H1 (cell line): ENCODE data around the gene PROK2. TPM values are rescaled to one million over a fixed set of nuclear protein-coding genes. Genes with fewer than 3 reads are reported as not detected.

Source experiments
- CTCF ChIA-PET: fragments of 300-600 bp; sonication (Branson Sonifier 250); formaldehyde crosslinking; loops from one replicate; lab custom pipeline; 2021; ENCODE audit not compliant: partially characterized antibody; lab: Charles Lee
- POLR2A ChIA-PET: fragments of 300-600 bp; sonication (Branson Sonifier 250); formaldehyde crosslinking; loops from one replicate; lab custom pipeline; 2021; ENCODE audit warnings: inconsistent platforms; ENCODE audit not compliant: partially characterized antibody; lab: Charles Lee
- DNase-seq, 2 experiments: peaks; one replicate each; pipeline versions ENCODE4 v3.0.0 to v3.0.0-alpha.2; 2010 to 2022; ENCODE audit warnings: low spot score in 2 of 2, low read depth in 1 of 2, mixed read lengths in 1 of 2
- FAIRE-seq: peaks from 2 replicates; lab custom pipeline; 2011; peaks lifted over from hg19 to GRCh38; lab: Jason Lieb, UNC
- H2AFZ ChIP-seq: 2 replicates; pipeline ENCODE4 v1.8.1; 2012; ENCODE audit warnings: low read length, inconsistent platforms
- H2AK5ac ChIP-seq: 2 replicates; pipeline ENCODE4 v1.6.1; 2013; ENCODE audit warnings: low read depth, low read length
- H2BK120ac ChIP-seq: replicated peaks from 2 replicates; pipeline ENCODE3; 2013; ENCODE audit warnings: low read depth, low read length, inconsistent platforms
- H2BK12ac ChIP-seq: 2 replicates; pipeline ENCODE4 v1.6.1; 2013; ENCODE audit warnings: low read depth, low read length
- H2BK15ac ChIP-seq: 2 replicates; pipeline ENCODE4 v1.6.1; 2013; ENCODE audit warnings: low read length
- H2BK20ac ChIP-seq: 2 replicates; pipeline ENCODE4 v1.6.1; 2013; ENCODE audit warnings: low read length
- H2BK5ac ChIP-seq: 2 replicates; pipeline ENCODE4 v1.6.1; 2013; ENCODE audit warnings: low read depth, low read length
- H3K14ac ChIP-seq: 2 replicates; pipeline ENCODE4 v1.6.1; 2013; ENCODE audit warnings: inconsistent platforms; ENCODE audit not compliant: insufficient read length
- H3K18ac ChIP-seq: 2 replicates; pipeline ENCODE4 v1.6.1; 2013; ENCODE audit warnings: low read length; ENCODE audit errors: extremely low read depth
- H3K23ac ChIP-seq: 2 replicates; pipeline ENCODE4 v1.6.1; 2013; ENCODE audit warnings: inconsistent platforms; ENCODE audit not compliant: insufficient read length
- H3K23me2 ChIP-seq: 2 replicates; pipeline ENCODE4 v1.6.1; 2013; ENCODE audit warnings: low read depth, low read length
- H3K27ac ChIP-seq: 2 replicates; pipeline ENCODE4 v1.6.1; 2011; ENCODE audit warnings: low read depth, low read length, inconsistent platforms
- H3K27me3 ChIP-seq, 4 experiments: replicated peaks in 1 of 4; 1 replicate in 1 of 4; 2 replicates in 3 of 4; pipeline versions ENCODE4 v1.6.1 to v1.8.1; 2011 to 2013; ENCODE audit warnings: low read length in 3 of 4, mild to moderate bottlenecking in 3 of 4, inconsistent platforms in 2 of 4, mixed read lengths in 2 of 4, moderate library complexity in 1 of 4; ENCODE audit not compliant: control insufficient read depth in 3 of 4, insufficient read depth in 3 of 4; ENCODE audit errors: extremely low read depth in 1 of 4
- H3K36me3 ChIP-seq, 4 experiments: 2 replicates each; pipeline versions ENCODE4 v1.6.1 to v1.8.1; 2011 to 2013; ENCODE audit warnings: mild to moderate bottlenecking in 4 of 4, low read length in 3 of 4, moderate library complexity in 2 of 4, control low read depth in 1 of 4, inconsistent platforms in 1 of 4; ENCODE audit not compliant: insufficient read depth in 4 of 4, control insufficient read depth in 2 of 4
- H3K4ac ChIP-seq: replicated peaks from 2 replicates; pipeline ENCODE3; 2013; ENCODE audit warnings: low read length, low read depth, mixed read lengths, inconsistent platforms; ENCODE audit not compliant: insufficient read length
- H3K4me1 ChIP-seq, 4 experiments: replicated peaks in 1 of 4; 1 replicate in 1 of 4; 2 replicates in 3 of 4; pipeline versions ENCODE4 v1.6.1 to v1.8.1; 2011 to 2013; ENCODE audit warnings: low read length in 3 of 4, inconsistent platforms in 2 of 4, mixed read lengths in 1 of 4; ENCODE audit not compliant: insufficient read depth in 4 of 4, control insufficient read depth in 3 of 4
- H3K4me2 ChIP-seq, 2 experiments: 2 replicates each; pipeline versions ENCODE4 v1.6.1 to v1.8.1; 2011 to 2013; ENCODE audit warnings: low read depth in 2 of 2, low read length in 2 of 2, control low read depth in 1 of 2, inconsistent platforms in 1 of 2, mild to moderate bottlenecking in 1 of 2; ENCODE audit not compliant: insufficient read depth in 1 of 2
- H3K4me3 ChIP-seq, 4 experiments: fragments of 200-600, 300-600 bp in 1 of 4; sonication (generic), shearing (Covaris generic), sonication (Bioruptor Twin) in 1 of 4; 2 replicates each; pipeline versions ENCODE4 v1.5.1 to v1.8.1; 2011 to 2016; ENCODE audit warnings: low read length in 4 of 4, low read depth in 3 of 4, control low read depth in 2 of 4, inconsistent platforms in 2 of 4, mild to moderate bottlenecking in 2 of 4, mixed read lengths in 1 of 4, moderate library complexity in 1 of 4; ENCODE audit not compliant: insufficient read depth in 2 of 4; ENCODE audit errors: extremely low read depth in 1 of 4
- H3K56ac ChIP-seq: replicated peaks from 2 replicates; pipeline ENCODE3; 2013; ENCODE audit warnings: low read depth, mild to moderate bottlenecking, mixed read lengths, low read length, inconsistent platforms; ENCODE audit not compliant: insufficient read length
- H3K79me1 ChIP-seq: 2 replicates; pipeline ENCODE4 v1.6.1; 2013; ENCODE audit warnings: low read depth, low read length, control low read depth
- H3K79me2 ChIP-seq, 2 experiments: 2 replicates each; pipeline versions ENCODE4 v1.6.1 to v1.8.1; 2012 to 2013; ENCODE audit warnings: low read length in 2 of 2, mild to moderate bottlenecking in 2 of 2, inconsistent platforms in 1 of 2; ENCODE audit not compliant: insufficient read depth in 2 of 2, control insufficient read depth in 1 of 2
- H3K9ac ChIP-seq, 4 experiments: replicated peaks in 1 of 4; 1 replicate in 1 of 4; 2 replicates in 3 of 4; pipeline versions ENCODE4 v1.6.1 to v1.8.1; 2011 to 2013; ENCODE audit warnings: low read depth in 3 of 4, low read length in 3 of 4, control low read depth in 2 of 4, mild to moderate bottlenecking in 2 of 4, moderate library complexity in 2 of 4, inconsistent platforms in 1 of 4; ENCODE audit errors: extremely low read depth in 1 of 4
- H3K9me3 ChIP-seq, 2 experiments: 2 replicates each; pipeline versions ENCODE4 v1.6.1 to v1.8.1; 2012 to 2013; ENCODE audit warnings: mild to moderate bottlenecking in 2 of 2, moderate library complexity in 2 of 2, control low read depth in 1 of 2, inconsistent platforms in 1 of 2, low read depth in 1 of 2, low read length in 1 of 2, mixed read lengths in 1 of 2; ENCODE audit not compliant: insufficient read depth in 2 of 2
- H4K20me1 ChIP-seq, 2 experiments: replicated peaks in 1 of 2; 2 replicates each; pipeline versions ENCODE3 to v1.8.1; 2011 to 2013; ENCODE audit warnings: inconsistent platforms in 2 of 2, low read length in 2 of 2, mild to moderate bottlenecking in 1 of 2; ENCODE audit not compliant: insufficient read depth in 2 of 2, control insufficient read depth in 1 of 2
- H4K5ac ChIP-seq: 2 replicates; pipeline ENCODE4 v1.6.1; 2013; ENCODE audit warnings: low read length, low read depth, mixed read lengths, inconsistent platforms; ENCODE audit not compliant: insufficient read length
- H4K8ac ChIP-seq: 2 replicates; pipeline ENCODE4 v1.8.0; 2013; ENCODE audit warnings: mild to moderate bottlenecking, moderate library complexity, low read length, inconsistent platforms; ENCODE audit not compliant: insufficient read depth; ENCODE audit errors: extremely low read depth
- H4K91ac ChIP-seq: replicated peaks from 2 replicates; pipeline ENCODE3; 2013; ENCODE audit warnings: low read length, mixed read lengths, inconsistent platforms; ENCODE audit not compliant: insufficient read length
- ASH2L ChIP-seq: fragments of 200-600, 300-600 bp; sonication (generic); IDR thresholded peaks from one replicate; pipeline ENCODE4 v1.7.1; 2017; ENCODE audit warnings: low read length
- FOSL1 ChIP-seq: IDR thresholded peaks from 2 replicates; pipeline ENCODE4 v1.6.1; 2011; ENCODE audit warnings: mild to moderate bottlenecking, low read depth, low read length, moderate library complexity; ENCODE audit not compliant: insufficient read depth
- HDAC2 ChIP-seq, 2 experiments: fragments of 300-600 bp in 1 of 2; sonication (generic) in 1 of 2; IDR thresholded peaks; 2 replicates each; pipeline ENCODE4 v1.6.1; 2011 to 2012; ENCODE audit warnings: low read depth in 2 of 2, low read length in 2 of 2, mild to moderate bottlenecking in 2 of 2, moderate library complexity in 2 of 2, borderline replicate concordance in 1 of 2, inconsistent platforms in 1 of 2
- JUN ChIP-seq: IDR thresholded peaks from 2 replicates; pipeline ENCODE4 v1.6.1; 2011; ENCODE audit warnings: low read depth, mild to moderate bottlenecking, improper control_type of control experiment, low read length
- JUND ChIP-seq: IDR thresholded peaks from 2 replicates; pipeline ENCODE4 v1.6.1; 2011; ENCODE audit warnings: mild to moderate bottlenecking, improper control_type of control experiment, low read length
- RAD21 ChIP-seq, 2 experiments: IDR thresholded peaks in 1 of 2; conservative IDR thresholded peaks in 1 of 2; 2 replicates each; pipeline ENCODE4 v1.6.1; 2011; ENCODE audit warnings: low read depth in 2 of 2, low read length in 2 of 2, improper control_type of control experiment in 1 of 2, inconsistent platforms in 1 of 2, mild to moderate bottlenecking in 1 of 2, moderate library complexity in 1 of 2
- RNF2 ChIP-seq: fragments of 200-900, 300-1000 bp; sonication (generic); IDR thresholded peaks from 2 replicates; pipeline ENCODE4 v1.7.1; 2016; ENCODE audit warnings: borderline replicate concordance, low read depth, mild to moderate bottlenecking, antibody characterized with exemption, low read length; ENCODE audit not compliant: poor library complexity, severe bottlenecking; ENCODE audit errors: missing control alignments
- SIRT6 ChIP-seq: IDR thresholded peaks from one replicate; pipeline ENCODE4 v1.7.1; 2012; ENCODE audit warnings: low read length, inconsistent platforms
- SIX5 ChIP-seq: IDR thresholded peaks from 2 replicates; pipeline ENCODE4 v1.6.1; 2011; ENCODE audit warnings: mild to moderate bottlenecking, low read depth, low read length
- WGBS, 2 experiments: shearing (Covaris generic) in 1 of 2; methylation state at CpG; one replicate each; pipeline versions ENCODE4 v1.1.6 to v1.1.7; 2013 to 2015; ENCODE audit warnings: low lambda C conversion rate in 2 of 2, mixed read lengths in 2 of 2, inconsistent platforms in 1 of 2, low coverage in 1 of 2, missing lambda C conversion rate in 1 of 2; ENCODE audit not compliant: insufficient replicate concordance in 2 of 2, insufficient coverage in 1 of 2, insufficient read length in 1 of 2; ENCODE audit errors: extremely low coverage in 1 of 2, missing lambda C conversion rate in 1 of 2; 5-methylcytosine and 5-hydroxymethylcytosine counted together
- polyA plus RNA-seq, 7 experiments: library from polyadenylated mRNA; depleted of rRNA in 3 of 7; stranded (reverse) in 5 of 7; unstranded in 2 of 7; fragments of >200 nt in 5 of 7; fragments of 200-250 nt in 2 of 7; gene quantifications; 1 replicate in 5 of 7; 2 replicates in 1 of 7; 4 replicates in 1 of 7; pipeline versions ENCODE4 v1.2.1 to v1.2.3, GENCODE V29; 2011 to 2013; ENCODE audit warnings: missing spikeins in 2 of 7, mixed read lengths in 2 of 7
- total RNA-seq: library from RNA; stranded (reverse); fragmentation: NEBNext Ultra II Directional; extraction: Animal tissue kit (Norgen Biotek cat#: 25700); gene quantifications from 2 replicates; pipeline ENCODE4 v1.2.1, GENCODE V29; 2021
- TF ChIP-seq, protein P1 (sequence below), 3 experiments: IDR thresholded peaks; 1 replicate in 2 of 3; 2 replicates in 1 of 3; pipeline versions ENCODE4 v1.5.1 to v1.6.1; 2011; ENCODE audit warnings: low read length in 3 of 3, mild to moderate bottlenecking in 3 of 3, inconsistent platforms in 2 of 3, low read depth in 1 of 3, moderate library complexity in 1 of 3; ENCODE audit not compliant: insufficient read depth in 1 of 3; ENCODE audit errors: control extremely low read depth in 1 of 3

The PROK2 gene
- total and polyA plus RNA-seq, 2 of the 8 experiments (the other 6 are each of a cell fraction or from before 2014, with no cell fraction given): 0.50 to 1.8 TPM

DNA sequence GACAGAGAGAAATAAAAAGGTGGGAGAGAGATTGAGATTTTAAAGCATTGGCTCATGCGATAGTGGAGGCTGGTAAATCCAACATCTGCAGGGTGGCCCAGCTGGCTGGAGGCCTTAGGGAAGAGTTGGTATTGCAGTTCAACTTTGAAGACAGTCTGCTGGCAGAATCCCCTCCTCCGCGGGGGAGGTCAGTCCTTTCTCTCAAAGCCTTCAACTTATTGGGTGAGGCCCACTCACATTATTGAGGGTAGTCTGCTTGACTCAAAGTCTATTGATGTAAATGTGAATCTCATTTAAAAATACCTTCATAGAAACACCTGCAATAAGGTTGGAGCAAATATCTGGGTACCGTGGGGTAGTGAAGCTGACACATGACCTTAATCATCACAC lies 31.8 kb upstream of the PROK2 start:
- H3K14ac ChIP-seq: no peak overlapping the region
- FAIRE-seq (peak; percentile 68), DNase-seq (no peak)
- no peak overlapping the region for H3K18ac ChIP-seq
- H3K79me2 ChIP-seq: no peaks in the 10 kb centered on the region
- ChIA-PET CTCF (interaction anchor here (1.0 to 2.1 kb wide), 5 partner anchors 16 to 59 kb away, joined by 3 to 5 read pairs (median 3); no protein-coding TSS in a partner anchor), POLR2A (interaction anchor here (1.1 kb wide), 1 partner anchor 33 kb away, joined by 3 read pairs; no protein-coding TSS in a partner anchor)
- no peak overlapping the region for H3K23ac ChIP-seq
- H3K27me3 ChIP-seq: no peaks in the 10 kb centered on the region
- H3K36me3 ChIP-seq: no peaks in the 10 kb centered on the region
- H2BK20ac ChIP-seq: no peak overlapping the region
- H3K23me2 ChIP-seq: no peaks in the 10 kb centered on the region
- H3K4me2 ChIP-seq: peak overlapping the region; percentile 23 to 40; a peak in 2 of 4 replicates
- H4K20me1 ChIP-seq: no peaks in the 10 kb centered on the region
- no peak overlapping the region for H3K9ac ChIP-seq
- H3K4ac ChIP-seq: no peak overlapping the region
- H3K4me1 ChIP-seq: peaks cover 0 to 16% (median 6%) of the 10 kb centered on the region in 4 experiments; a peak in 4 of 7 replicates
- peak overlapping the region; percentile 72; the same call in 1 of the 2 replicates for H2BK12ac ChIP-seq
- no peak overlapping the region for H3K56ac ChIP-seq
- H2BK15ac ChIP-seq: no peak overlapping the region
- no peak overlapping the region for H2BK5ac ChIP-seq
- WGBS, 2 experiments: 65% methylated on average over 4 of the region's 4 CpGs; no CpG with 5 or more reads in 1 of the 2 experiments
- no peak overlapping the region for H2BK120ac ChIP-seq
- H2AK5ac ChIP-seq: no peak overlapping the region
- no peak overlapping the region for H4K8ac ChIP-seq
- no peak overlapping the region for H2AFZ ChIP-seq
- no peaks in the 10 kb centered on the region for H3K9me3 ChIP-seq
- no peaks in the 10 kb centered on the region for H3K79me1 ChIP-seq
- H3K4me3 ChIP-seq: peak overlapping the region in 1 of 4 experiments; percentile 7; a peak in 1 of 8 replicates
- no peak overlapping the region for H3K27ac ChIP-seq
- H4K91ac ChIP-seq: no peak overlapping the region
- H4K5ac ChIP-seq: no peak overlapping the region
- TF ChIP-seq JUN (no peak), SIRT6 (no peak), HDAC2 (IDR thresholded peaks at IDR 0.05; ENCODE audit: borderline replicate concordance in 1 of 2, low read depth in 2 of 2, low read length in 2 of 2) (no peak), SIX5 (no peak), ASH2L (no peak), RNF2 (no peak), RAD21 (IDR thresholded peaks at IDR 0.05 in 1 of 2, conservative IDR thresholded peaks at IDR 0.05 in 1 of 2; ENCODE audit: low read depth in 2 of 2, low read length in 2 of 2) (no peak), JUND (no peak), FOSL1 (no peak)
- TF ChIP-seq, protein P1, sequence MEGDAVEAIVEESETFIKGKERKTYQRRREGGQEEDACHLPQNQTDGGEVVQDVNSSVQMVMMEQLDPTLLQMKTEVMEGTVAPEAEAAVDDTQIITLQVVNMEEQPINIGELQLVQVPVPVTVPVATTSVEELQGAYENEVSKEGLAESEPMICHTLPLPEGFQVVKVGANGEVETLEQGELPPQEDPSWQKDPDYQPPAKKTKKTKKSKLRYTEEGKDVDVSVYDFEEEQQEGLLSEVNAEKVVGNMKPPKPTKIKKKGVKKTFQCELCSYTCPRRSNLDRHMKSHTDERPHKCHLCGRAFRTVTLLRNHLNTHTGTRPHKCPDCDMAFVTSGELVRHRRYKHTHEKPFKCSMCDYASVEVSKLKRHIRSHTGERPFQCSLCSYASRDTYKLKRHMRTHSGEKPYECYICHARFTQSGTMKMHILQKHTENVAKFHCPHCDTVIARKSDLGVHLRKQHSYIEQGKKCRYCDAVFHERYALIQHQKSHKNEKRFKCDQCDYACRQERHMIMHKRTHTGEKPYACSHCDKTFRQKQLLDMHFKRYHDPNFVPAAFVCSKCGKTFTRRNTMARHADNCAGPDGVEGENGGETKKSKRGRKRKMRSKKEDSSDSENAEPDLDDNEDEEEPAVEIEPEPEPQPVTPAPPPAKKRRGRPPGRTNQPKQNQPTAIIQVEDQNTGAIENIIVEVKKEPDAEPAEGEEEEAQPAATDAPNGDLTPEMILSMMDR (IDR thresholded peaks at IDR 0.05; ENCODE audit: control extremely low read depth in 1 of 3, insufficient read depth in 1 of 3, low read depth in 1 of 3, low read length in 3 of 3): no peak
